SK-N-MC (cell line): ENCODE data around the gene KCNS1.

ENCODE experiments used
- DNase-seq: peaks from one replicate; pipeline ENCODE4 v3.0.0-alpha.2; 2011; ENCODE audit warnings: low read depth, low spot score
- H3K27ac ChIP-seq: fragments of 200-600 bp; sonication (generic); 2 replicates; pipeline ENCODE4 v1.5.1; 2016; ENCODE audit warnings: mixed run types
- H3K36me3 ChIP-seq: fragments of 200-600 bp; sonication (generic); 2 replicates; pipeline ENCODE4 v1.6.1; 2017; ENCODE audit warnings: antibody characterized with exemption, low read length, mixed read lengths; ENCODE audit not compliant: insufficient read depth
- H3K4me3 ChIP-seq: fragments of 200-600 bp; sonication (generic); 2 replicates; pipeline ENCODE4 v1.5.1; 2016
- H3K9ac ChIP-seq: fragments of 200-600 bp; sonication (generic); 2 replicates; pipeline ENCODE4 v1.8.0; 2017; ENCODE audit warnings: mixed run types, mixed read lengths; ENCODE audit not compliant: insufficient read length
- H3K9me3 ChIP-seq: fragments of 200-600 bp; sonication (generic); 2 replicates; pipeline ENCODE4 v1.6.1; 2017; ENCODE audit warnings: low read depth, mild to moderate bottlenecking, antibody characterized with exemption, low read length, moderate library complexity, mixed read lengths
- EZH2 ChIP-seq: fragments of 200-600 bp; sonication (generic); IDR thresholded peaks from one replicate; pipeline ENCODE4 v1.6.1; 2017; ENCODE audit warnings: antibody characterized with exemption
- FOXP2 ChIP-seq: optimal IDR thresholded peaks from 2 replicates; pipeline ENCODE3; 2011; ENCODE audit warnings: mild to moderate bottlenecking, moderate library complexity; ENCODE audit not compliant: insufficient read depth; ENCODE audit errors: extremely low read length, control extremely low read depth
- POLR2AphosphoS5 ChIP-seq: IDR thresholded peaks from 2 replicates; pipeline ENCODE4 v1.6.1; 2012; ENCODE audit warnings: mild to moderate bottlenecking, low read depth, low read length, borderline replicate concordance

Gene KCNS1

DNA sequence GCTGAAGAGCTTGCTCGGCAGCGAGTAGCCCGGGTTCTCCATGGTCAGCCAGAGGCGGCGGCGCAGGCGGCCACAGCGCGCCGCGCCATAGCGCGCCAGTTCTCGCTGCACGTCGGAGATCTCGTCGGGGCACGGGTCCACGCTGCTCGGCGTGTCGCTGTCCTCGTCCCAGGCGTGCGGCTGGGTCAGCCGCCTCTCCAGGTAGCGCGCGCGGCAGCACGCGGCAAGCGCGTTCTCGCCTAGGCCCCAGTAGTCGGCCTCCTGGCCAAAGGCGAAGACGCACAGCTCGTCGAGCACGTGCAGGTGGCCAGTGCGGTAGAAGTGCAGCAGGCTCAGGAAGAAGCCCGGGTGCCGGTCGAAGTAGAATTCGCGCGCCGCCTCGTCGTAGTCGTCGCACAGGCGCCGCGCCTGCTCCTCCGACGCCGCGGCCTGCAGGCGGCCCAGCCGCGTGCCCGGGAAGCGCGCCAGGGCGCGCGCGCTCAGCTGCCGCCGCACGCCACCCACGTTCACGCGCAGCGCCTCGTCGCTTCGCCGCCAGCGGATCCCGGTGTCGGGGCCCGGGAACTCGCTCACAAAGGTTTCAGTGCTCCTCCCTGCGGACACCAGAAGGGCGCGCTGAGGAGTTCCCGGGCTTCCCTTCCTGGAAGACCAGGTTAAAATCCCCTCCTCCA, 2.7 kb downstream of the KCNS1 start:
- no peak for TF ChIP-seq EZH2
- TF ChIP-seq POLR2AphosphoS5: no peak
- no peak for TF ChIP-seq FOXP2
- Histone ChIP-seq H3K36me3 (no peaks in the 10 kb centered on the region), H3K9ac (no peak overlapping the region), H3K4me3 (no peak overlapping the region), H3K27ac (no peak overlapping the region), H3K9me3 (no peaks in the 10 kb centered on the region)
- DNase-seq: no peak

DNA sequence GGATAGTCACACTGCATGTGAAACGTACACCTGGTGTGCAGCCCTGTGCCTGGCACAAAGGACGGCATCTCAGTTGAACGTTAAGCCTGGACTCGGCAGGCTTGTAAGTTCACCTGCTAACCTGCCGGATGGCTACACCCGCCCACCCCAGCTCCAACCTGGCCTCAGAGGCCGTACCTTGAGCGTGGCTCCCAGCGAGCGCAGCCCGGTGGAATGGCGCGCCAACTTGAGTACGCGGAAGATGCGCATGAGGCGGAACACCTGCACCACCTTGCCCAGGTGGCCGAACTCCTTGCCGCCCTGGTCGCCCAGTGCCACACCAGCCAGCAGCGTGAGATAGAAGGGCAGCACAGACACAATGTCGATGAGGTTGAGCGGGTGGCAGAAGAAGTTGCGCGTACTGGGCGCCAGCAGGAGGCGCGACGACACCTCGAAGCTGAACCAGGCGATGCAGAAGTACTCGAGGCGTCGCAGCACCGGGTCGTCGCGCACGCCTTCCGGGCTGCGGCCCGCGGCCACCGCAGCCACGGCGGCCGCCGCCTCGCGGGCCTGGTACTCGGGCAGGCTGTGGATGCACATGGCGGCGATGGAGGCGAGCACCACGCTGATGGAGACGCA, 3.3 kb downstream of the KCNS1 start:
- no peak overlapping the region for H3K27ac ChIP-seq
- no peaks in the 10 kb centered on the region for H3K9me3 ChIP-seq
- no peak for DNase-seq
- no peaks in the 10 kb centered on the region for H3K36me3 ChIP-seq
- H3K9ac ChIP-seq: no peak overlapping the region
- no peak overlapping the region for H3K4me3 ChIP-seq
- TF ChIP-seq EZH2 (no peak), POLR2AphosphoS5 (no peak), FOXP2 (no peak)

DNA sequence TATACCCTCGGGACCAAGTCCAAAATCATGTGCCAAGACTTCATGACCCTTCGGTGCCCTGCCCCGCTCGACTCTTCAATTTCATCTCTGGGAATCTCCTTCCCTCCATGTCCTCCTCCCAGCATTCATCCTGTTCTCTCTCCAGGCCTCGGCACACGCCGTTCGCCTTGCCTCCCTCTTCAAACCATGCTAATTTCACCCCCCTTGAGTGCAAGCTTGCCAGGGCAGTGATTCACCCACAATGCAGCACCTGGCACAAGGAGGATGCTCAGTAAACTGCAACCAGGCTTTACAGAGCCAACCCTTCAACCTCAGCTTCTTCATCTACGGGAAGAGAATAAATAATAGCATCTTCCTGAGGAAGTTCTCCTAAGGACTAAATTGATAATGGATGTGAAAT, 4.1 kb downstream of the KCNS1 start:
- H3K27ac ChIP-seq: no peak overlapping the region
- DNase-seq: no peak
- no peak overlapping the region for H3K4me3 ChIP-seq
- no peaks in the 10 kb centered on the region for H3K9me3 ChIP-seq
- H3K36me3 ChIP-seq: no peaks in the 10 kb centered on the region
- no peak overlapping the region for H3K9ac ChIP-seq
- TF ChIP-seq FOXP2: no peak

DNA sequence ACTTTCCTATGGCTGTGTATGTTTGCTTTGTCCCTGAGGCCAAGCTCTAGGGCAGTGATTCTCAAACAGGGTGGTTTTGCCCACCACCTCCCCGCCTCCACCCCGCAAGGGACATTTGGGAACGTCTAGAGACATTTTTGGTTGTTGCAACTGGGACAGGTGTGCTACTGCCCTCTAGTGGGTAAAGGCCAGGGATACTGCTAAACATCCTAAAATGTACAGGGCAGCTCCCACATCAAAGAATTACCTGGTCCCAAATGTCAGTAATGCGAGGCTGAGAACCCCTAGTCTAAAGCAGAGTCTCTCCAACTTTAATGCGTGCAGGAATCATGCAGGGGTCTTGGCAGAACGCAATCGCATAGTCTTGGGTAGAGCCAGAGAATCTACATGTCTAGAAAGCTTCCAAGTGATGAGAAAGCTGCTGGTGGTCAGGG, 5.1 kb downstream of the KCNS1 start:
- DNase-seq: peak; percentile 6
- TF ChIP-seq FOXP2: no peak
- H3K4me3 ChIP-seq: no peak overlapping the region
- no peak overlapping the region for H3K27ac ChIP-seq
- no peaks in the 10 kb centered on the region for H3K36me3 ChIP-seq
- H3K9me3 ChIP-seq: no peaks in the 10 kb centered on the region
- no peak overlapping the region for H3K9ac ChIP-seq

DNA sequence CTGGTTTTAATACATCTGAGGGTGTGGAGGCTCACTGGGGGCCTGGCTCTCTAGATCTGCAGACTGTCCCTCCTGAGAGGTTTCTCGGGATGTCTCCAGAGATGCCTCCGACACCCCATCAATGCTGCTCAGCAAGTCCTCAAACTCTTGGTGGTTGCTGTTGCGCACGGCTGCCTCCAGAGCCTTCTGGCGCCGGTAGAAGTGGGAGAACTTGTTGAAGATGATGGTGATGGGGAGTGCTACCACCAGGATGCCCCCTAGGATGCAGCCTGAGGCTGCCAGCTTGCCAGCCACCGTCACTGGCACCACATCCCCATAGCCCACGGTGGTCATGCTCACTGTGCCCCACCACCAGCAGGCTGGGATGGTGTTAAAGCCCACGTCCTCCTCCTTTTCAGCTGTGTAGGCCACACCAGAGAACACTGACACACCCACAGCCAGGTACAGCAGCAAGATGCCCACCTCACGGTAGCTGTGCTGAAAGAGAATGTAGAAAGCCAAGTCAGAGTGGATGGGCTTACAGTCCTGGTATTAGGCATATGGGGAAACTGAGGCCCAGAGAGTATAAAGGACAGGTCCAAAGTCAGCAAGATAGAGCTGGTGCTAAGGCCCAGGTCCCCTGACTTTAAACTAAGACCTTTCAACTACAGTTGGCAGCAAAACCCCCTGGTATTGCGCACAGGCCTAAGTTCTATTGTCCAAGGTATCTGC, 5.9 kb downstream of the KCNS1 start:
- no peaks in the 10 kb centered on the region for H3K36me3 ChIP-seq
- no peak overlapping the region for H3K9ac ChIP-seq
- no peak for DNase-seq
- no peak overlapping the region for H3K27ac ChIP-seq
- TF ChIP-seq EZH2 (no peak), FOXP2 (no peak), POLR2AphosphoS5 (no peak)
- no peak overlapping the region for H3K4me3 ChIP-seq
- no peaks in the 10 kb centered on the region for H3K9me3 ChIP-seq

DNA sequence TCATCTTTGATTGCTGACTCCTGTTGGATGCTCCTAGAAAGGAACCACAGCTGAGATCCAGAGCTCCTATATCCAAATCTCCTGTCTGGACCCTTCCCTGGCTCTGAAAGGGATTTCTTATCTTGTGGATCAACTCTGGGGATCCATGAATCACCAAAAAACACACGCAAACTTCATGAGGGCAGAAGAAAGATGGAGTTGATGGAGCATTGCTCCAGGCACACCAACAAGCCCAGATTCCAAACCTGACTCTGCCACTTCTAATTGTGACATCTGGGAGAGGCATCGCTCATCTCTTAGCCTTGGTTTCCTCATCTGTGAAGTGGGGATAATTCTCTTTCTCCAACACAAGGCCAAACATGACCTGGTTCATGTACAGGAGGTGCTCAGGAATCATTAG, 6.7 kb downstream of the KCNS1 start:
- H3K27ac ChIP-seq: no peak overlapping the region
- no peak for DNase-seq
- TF ChIP-seq POLR2AphosphoS5 (no peak), EZH2 (no peak), FOXP2 (no peak)
- H3K4me3 ChIP-seq: no peak overlapping the region
- H3K36me3 ChIP-seq: no peaks in the 10 kb centered on the region
- H3K9me3 ChIP-seq: no peaks in the 10 kb centered on the region
- no peak overlapping the region for H3K9ac ChIP-seq

DNA sequence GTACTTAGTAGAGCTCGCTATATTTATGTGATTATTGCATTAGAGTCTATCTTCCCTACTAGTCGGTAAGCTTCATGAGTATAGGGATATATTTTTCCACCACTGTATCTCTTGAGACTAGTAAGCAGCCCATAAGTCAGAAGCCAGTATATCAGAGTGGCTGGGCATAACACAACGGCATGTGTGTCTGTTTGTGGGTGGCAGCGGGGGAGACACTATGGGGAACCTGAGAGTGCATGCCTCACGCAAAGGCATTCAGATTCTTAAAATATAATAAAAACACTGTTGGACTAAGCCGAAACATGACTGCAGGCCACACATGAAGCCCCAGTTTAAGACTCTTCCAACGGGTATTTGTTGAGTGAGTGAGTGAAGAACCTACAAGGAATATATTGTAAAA, 8.0 kb downstream of the KCNS1 start:
- Histone ChIP-seq H3K9ac (no peak overlapping the region), H3K27ac (no peak overlapping the region), H3K36me3 (no peaks in the 10 kb centered on the region), H3K4me3 (no peak overlapping the region), H3K9me3 (no peaks in the 10 kb centered on the region)
- no peak for DNase-seq
- TF ChIP-seq EZH2: no peak
- TF ChIP-seq POLR2AphosphoS5: no peak
- no peak for TF ChIP-seq FOXP2

DNA sequence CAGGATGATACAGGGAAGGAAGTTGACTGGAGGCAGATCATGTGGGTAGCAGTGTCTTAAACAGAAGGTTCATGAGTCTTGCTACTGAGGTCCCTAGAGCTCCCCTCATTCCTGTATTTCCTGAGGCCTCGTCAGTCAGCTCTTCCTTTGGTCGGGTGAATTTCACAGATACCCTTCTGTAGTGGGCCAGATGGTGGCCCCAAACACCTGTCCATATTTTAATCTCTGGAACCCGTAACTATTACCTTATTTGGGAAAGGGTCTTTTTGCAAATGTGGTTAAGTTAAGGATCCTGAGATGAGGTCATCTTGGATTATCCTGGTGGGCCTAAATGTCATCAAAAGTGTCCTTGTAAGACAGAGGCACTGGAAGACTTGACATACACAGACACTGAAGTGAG, 9.6 kb downstream of the KCNS1 start:
- Histone ChIP-seq H3K9ac (no peak overlapping the region), H3K27ac (no peak overlapping the region), H3K9me3 (no peaks in the 10 kb centered on the region), H3K4me3 (no peak overlapping the region), H3K36me3 (no peaks in the 10 kb centered on the region)
- TF ChIP-seq POLR2AphosphoS5 (no peak), EZH2 (no peak), FOXP2 (no peak)
- DNase-seq: no peak
